Globus pallidus (tissue), 1 donor: ENCODE data around the gene TBC1D12.
A peak's percentile ranks its signal among the peaks of the same experiment; 100 is the strongest.

ENCODE experiments used
- DNase-seq: peaks from one replicate; pipeline ENCODE4 v3.0.0-alpha.2; 2015; ENCODE audit warnings: low spot score

Gene TBC1D12

DNA sequence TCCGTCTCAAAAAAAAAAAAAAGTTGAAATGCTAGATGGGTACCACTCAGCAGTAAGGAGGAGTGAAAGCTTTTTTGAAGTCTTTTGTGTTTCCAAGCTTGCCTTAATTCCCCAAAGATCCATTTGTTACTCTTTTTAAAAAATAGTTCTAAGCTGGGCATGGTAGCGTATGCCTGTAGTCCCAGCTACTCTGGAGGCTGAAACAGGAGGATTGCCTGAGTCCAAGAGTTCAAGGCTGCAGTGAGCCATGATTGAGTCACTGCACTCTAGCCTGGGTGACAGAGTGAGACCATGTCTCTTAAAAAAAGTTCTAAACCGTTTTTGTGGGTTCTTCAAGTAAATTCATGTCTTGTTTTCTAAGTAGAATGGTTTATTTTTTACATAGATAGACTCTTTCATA, 5.3 kb downstream of the TBC1D12 start:
- no peak for DNase-seq

DNA sequence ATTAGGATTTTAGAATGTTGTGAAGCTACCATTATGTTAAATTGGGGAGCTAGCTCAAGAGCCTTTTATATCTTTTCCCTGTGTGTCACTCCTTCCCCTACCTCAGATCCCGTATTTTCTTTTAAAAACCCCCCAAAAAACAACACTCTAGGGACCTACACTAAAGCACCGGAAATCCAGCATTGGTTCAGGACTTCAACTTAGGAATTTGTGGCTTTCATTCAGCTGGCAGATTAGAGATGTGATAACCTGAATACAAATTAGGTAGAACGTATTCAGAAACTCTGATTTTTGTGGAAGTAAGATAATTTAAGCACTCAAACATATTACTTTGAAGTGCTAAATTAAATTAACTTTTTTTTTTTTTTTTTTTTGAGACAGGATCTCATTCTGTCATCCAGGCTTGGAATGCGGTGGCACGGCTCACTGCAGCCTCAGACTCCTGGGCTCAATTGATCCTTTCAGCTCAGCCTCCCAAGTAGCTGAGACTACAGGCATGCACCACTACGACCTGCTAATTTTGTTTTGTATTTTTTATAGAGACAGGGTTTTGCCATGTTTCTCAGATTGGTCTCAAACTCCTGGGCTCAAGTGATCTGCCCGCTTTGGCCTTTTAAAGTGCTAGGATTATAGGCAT, 6.8 kb downstream of the TBC1D12 start:
- DNase-seq, result no peak

- DNase-seq, result no peak
Observed at GRCh38 chr10:94411304-94411703, 9.0 kb downstream of the TBC1D12 start.

- DNase-seq, result no peak
Observed at GRCh38 chr10:94412449-94412848, 10.1 kb downstream of the TBC1D12 start.

DNA sequence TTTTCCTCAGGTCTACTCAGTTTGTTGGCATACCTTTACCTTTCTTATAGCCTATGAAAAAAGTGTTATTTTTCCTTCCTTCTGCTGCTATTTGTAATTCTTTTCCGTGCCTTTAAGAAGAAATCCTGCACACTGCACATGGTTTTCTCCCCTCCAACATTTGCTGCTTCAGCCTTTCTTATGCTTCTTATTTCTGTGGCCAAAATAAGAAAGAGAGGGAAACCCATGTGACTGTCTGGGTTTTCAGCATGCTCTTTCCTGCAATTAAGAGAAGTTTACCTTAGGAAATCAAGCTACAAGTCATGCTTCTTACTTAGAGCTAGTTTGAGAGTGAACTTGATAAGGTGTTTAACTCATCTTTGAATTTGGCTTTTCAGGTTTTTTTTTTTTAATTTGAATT, 11.0 kb downstream of the TBC1D12 start:
- DNase-seq, result peak; percentile 58

DNA sequence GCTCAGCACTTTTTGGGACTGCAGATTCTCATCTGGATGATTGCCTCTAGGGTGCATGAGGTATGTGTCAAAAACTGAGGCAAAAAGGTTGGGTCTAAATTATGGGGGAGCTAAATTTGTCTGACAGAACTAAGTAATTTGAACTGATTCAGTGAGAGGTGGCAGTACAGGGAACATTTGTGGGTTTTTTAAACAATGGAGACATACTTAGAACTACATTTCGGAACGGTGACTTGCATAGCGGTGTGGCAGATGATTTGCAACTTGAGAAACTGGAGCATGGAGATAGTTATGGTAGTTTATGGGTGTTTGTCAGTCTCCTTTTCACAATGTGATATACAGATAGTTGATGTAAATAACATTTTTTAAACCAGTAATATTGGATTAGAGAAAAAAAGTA, 14.6 kb downstream of the TBC1D12 start:
- DNase-seq, result no peak

DNA sequence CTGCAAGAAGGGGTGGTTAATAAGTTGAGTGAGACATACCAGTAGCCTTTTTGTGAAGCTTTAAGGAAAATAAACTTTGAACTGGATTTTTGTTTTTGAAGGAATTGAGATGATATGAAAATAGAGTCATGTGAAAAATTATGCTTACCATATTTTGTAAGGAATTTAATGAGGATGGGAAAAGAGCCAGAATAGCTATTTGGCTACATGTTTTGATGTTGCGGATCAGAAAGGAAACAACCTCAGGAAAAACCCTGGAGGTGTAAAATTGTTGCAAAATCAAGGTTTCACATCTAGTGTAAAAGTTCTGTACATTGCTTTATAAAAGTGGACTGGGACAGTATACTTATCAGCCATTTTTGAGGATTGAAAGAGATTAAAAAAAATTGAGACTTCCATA, 15.0 kb downstream of the TBC1D12 start:
- no peak for DNase-seq

- DNase-seq, result no peak
Observed at GRCh38 chr10:94420516-94420915, 18.2 kb downstream of the TBC1D12 start.

DNA sequence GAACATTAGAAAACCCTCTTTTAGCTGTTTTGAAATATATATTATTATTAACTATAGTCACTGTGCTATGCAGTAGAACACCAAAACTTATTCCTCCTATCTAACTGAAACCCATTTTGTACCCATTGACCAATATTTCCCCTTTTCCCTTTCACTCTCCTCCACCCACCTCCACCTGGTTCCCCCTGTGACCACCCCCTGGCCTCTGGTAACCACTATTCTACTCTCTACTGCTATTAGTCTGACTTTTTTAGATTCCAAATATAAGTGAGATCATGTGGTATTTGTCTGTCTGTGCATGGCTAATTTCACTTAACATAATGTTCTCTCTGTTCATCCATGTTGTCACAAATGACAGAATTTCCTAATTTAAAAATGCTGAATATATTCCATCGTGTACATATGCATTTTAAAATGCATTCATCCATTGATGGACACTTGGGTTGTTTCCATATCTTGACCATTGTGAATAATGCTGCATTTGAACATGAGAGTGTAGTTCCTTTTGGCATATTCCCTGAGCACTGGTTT, 18.7 kb downstream of the TBC1D12 start:
- DNase-seq, result no peak

- DNase-seq, result no peak
Observed at GRCh38 chr10:94423627-94424026, 21.3 kb downstream of the TBC1D12 start.

- DNase-seq, result no peak
Observed at GRCh38 chr10:94424714-94425337, 22.5 kb downstream of the TBC1D12 start.

GRCh38 chr10:94425942-94426341, 23.6 kb downstream of the TBC1D12 start:
- no peak for DNase-seq

- no peak for DNase-seq
Observed at GRCh38 chr10:94427166-94427565, 24.8 kb downstream of the TBC1D12 start.

- DNase-seq, result no peak
Observed at GRCh38 chr10:94428766-94429707, 26.7 kb downstream of the TBC1D12 start.

GRCh38 chr10:94430701-94431100, 28.4 kb downstream of the TBC1D12 start:
- no peak for DNase-seq

- DNase-seq, result no peak
Observed at GRCh38 chr10:94432443-94432842, 30.1 kb downstream of the TBC1D12 start.

- peak; percentile 11 for DNase-seq
Observed at GRCh38 chr10:94439275-94439861, 37.0 kb downstream of the TBC1D12 start.

- DNase-seq, result no peak
Observed at GRCh38 chr10:94440096-94440495, 37.8 kb downstream of the TBC1D12 start.

DNA sequence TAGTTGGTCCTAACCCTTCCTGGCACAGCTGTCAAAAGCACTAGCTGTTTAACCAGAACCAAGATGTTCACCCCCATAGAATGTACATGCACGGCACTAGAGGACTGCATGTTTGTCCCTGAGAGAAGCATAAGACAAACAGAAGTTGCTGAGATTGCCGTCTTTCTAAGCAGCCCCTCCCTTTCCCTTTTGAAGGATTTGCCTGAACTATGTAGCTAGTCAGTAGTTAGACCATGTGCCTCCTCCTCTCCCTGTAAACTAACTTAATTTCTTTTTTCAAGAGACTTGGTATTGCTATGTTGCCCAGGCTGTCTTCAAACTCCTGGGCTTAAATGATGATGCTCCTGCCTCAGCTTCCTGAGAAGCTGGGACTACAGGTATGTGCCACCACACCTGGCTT, 40.7 kb downstream of the TBC1D12 start:
- DNase-seq, result no peak

DNA sequence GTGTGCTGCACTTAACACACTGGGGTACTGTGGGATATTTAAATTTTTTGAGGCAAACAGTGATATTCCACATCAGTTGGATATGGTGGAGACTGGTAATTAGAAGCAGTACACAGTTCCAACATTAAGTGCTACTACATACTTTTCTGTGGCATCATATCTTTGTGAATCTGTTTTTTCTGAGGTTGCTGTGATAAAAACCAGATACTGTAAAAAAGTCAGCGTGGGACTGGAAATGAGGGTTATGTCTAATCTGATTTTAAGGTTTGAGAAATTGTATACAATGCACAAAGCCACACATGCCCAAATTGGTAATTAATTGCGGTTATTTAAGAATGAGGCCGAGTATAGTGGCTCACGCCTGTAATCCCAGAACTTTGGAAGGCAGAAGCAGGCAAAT, 41.2 kb downstream of the TBC1D12 start:
- no peak for DNase-seq

GRCh38 chr10:94450782-94451181, 48.4 kb downstream of the TBC1D12 start:
- no peak for DNase-seq

GRCh38 chr10:94451883-94452519, 49.7 kb downstream of the TBC1D12 start:
- DNase-seq, result no peak
